Stimulated activated CD8-positive, alpha-beta memory T cell treated with anti-CD3 and anti-CD28 coated beads, Interleukin-12 subunit alpha, Interleukin-12 subunit beta, amount 100 ng/mL, for 1 hour (primary cell): ENCODE data around the gene CNN1.

Experiments used
- DNase-seq: peaks from one replicate; pipeline ENCODE4 v3.0.0-alpha.2; 2020; ENCODE audit warnings: low read depth

The CNN1 gene

GRCh38 chr19:11538232-11539036 is at the start of gene CNN1:
CNN1 (plus strand) TSS chr19:11538851; CDS start chr19:11538928, 77 bp downstream.
- DNase-seq: no peak

- DNase-seq: no peak
Measured at GRCh38 chr19:11489378-11489777, 49.3 kb upstream of the CNN1 start.

GRCh38 chr19:11494634-11495285 is 43.9 kb upstream of the CNN1 start:
- no peak for DNase-seq

GRCh38 chr19:11495481-11495880 is 43.2 kb upstream of the CNN1 start:
- DNase-seq: no peak

GRCh38 chr19:11495885-11496284 is 42.8 kb upstream of the CNN1 start:
- DNase-seq: no peak

GRCh38 chr19:11496391-11497163 is 42.1 kb upstream of the CNN1 start:
- DNase-seq: peak; percentile 43

- no peak for DNase-seq
Measured at GRCh38 chr19:11499220-11499726, 39.4 kb upstream of the CNN1 start.

GRCh38 chr19:11499890-11500420 is 38.7 kb upstream of the CNN1 start:
- no peak for DNase-seq

- no peak for DNase-seq
Measured at GRCh38 chr19:11504502-11505031, 34.1 kb upstream of the CNN1 start.

GRCh38 chr19:11505032-11505503 is 33.6 kb upstream of the CNN1 start:
- peak; percentile 92 for DNase-seq

- DNase-seq: peak; percentile 96
Measured at GRCh38 chr19:11505504-11506100, 33.0 kb upstream of the CNN1 start, which contains the start of gene ZNF653. ZNF653 (minus strand) TSS chr19:11505839; CDS start chr19:11505786, 53 bp downstream.

GRCh38 chr19:11506101-11506555 is 32.5 kb upstream of the CNN1 start:
- DNase-seq: no peak

- DNase-seq: no peak
Measured at GRCh38 chr19:11506967-11507366, 31.7 kb upstream of the CNN1 start.

- no peak for DNase-seq
Measured at GRCh38 chr19:11507370-11508078, 31.1 kb upstream of the CNN1 start.

GRCh38 chr19:11510444-11510843 is 28.2 kb upstream of the CNN1 start:
- DNase-seq: no peak

- no peak for DNase-seq
Measured at GRCh38 chr19:11513946-11514345, 24.7 kb upstream of the CNN1 start.

GRCh38 chr19:11519138-11519537 is 19.5 kb upstream of the CNN1 start:
- DNase-seq: no peak

GRCh38 chr19:11528551-11529341 is 9.9 kb upstream of the CNN1 start, which contains the start of gene ECSIT:
ECSIT (minus strand) TSS chr19:11529134; CDS start chr19:11519170, 9,964 bp downstream.
- DNase-seq: peak; percentile 82

- no peak for DNase-seq
Measured at GRCh38 chr19:11530432-11530831, 8.2 kb upstream of the CNN1 start.

GRCh38 chr19:11534538-11534937 is 4.1 kb upstream of the CNN1 start:
- no peak for DNase-seq
